BJ (cell line): ENCODE data around the gene SPEF1. TPM values are rescaled to one million over a fixed set of nuclear protein-coding genes. Genes with fewer than 3 reads are reported as not detected.

Source experiments
- CTCF ChIA-PET: fragments of 350-600 bp; formaldehyde crosslinking; extraction: SDS; loops from one replicate; lab custom pipeline; 2021; ENCODE audit warnings: antibody characterized with exemption, inconsistent platforms; lab: Yijun Ruan, JAX
- POLR2A ChIA-PET: fragments of 300-600 bp; sonication (Branson Sonifier 250); formaldehyde crosslinking; extraction: SDS; loops from one replicate; lab custom pipeline; 2021; ENCODE audit warnings: antibody characterized with exemption; lab: Charles Lee
- DNase-seq: peaks from one replicate; pipeline ENCODE4 v3.0.0-alpha.2; 2011; ENCODE audit warnings: low read depth
- H3K27me3 ChIP-seq: 2 replicates; pipeline ENCODE4 v1.6.0; 2011; ENCODE audit warnings: low read length; ENCODE audit not compliant: control insufficient read depth, insufficient read depth
- H3K36me3 ChIP-seq: 2 replicates; pipeline ENCODE4 v1.5.1; 2011; ENCODE audit warnings: low read length; ENCODE audit not compliant: control insufficient read depth, insufficient read depth
- H3K4me3 ChIP-seq: 2 replicates; pipeline ENCODE4 v1.5.1; 2011; ENCODE audit warnings: low read depth, mild to moderate bottlenecking, control low read depth, low read length
- CTCF ChIP-seq: IDR thresholded peaks from 2 replicates; pipeline ENCODE4 v1.5.1; 2011; ENCODE audit warnings: low read depth, mild to moderate bottlenecking, control low read depth, inconsistent platforms, low read length, moderate library complexity; ENCODE audit not compliant: insufficient read depth
- polyA plus RNA-seq: library from polyadenylated mRNA; depleted of rRNA; stranded (reverse); fragments of >200 nt; gene quantifications from 2 replicates; pipeline ENCODE4 v1.2.3, GENCODE V29; 2011

Gene SPEF1
- polyA plus RNA-seq, 1 experiment, result 0.17 TPM

GRCh38 chr20:3823881-3824280 is 42.6 kb upstream of the SPEF1 start:
- DNase-seq, result no peak
- Histone ChIP-seq H3K27me3 (no peaks in the 10 kb centered on the region), H3K4me3 (no peak overlapping the region), H3K36me3 (peaks cover 11% of the 10 kb centered on the region)
- POLR2A ChIA-PET, result no interaction called here
- TF ChIP-seq CTCF, result no peak
- CTCF ChIA-PET, result interaction anchor here (0.6 kb wide), 1 partner anchor 13 kb away, joined by 3 read pairs; no protein-coding TSS in a partner anchor

GRCh38 chr20:3821996-3822395 is 40.7 kb upstream of the SPEF1 start:
- peaks cover 11% of the 10 kb centered on the region for H3K36me3 ChIP-seq
- ChIA-PET CTCF (interaction anchor here (2.2 to 11.8 kb wide), 3 partner anchors 27 to 263 kb away, joined by 10 to 248 read pairs (median 28); partner anchors contain the start of genes CDC25B, CENPB and SPEF1), POLR2A (interaction anchor here (0.5 kb wide), 1 partner anchor 56 kb away, joined by 5 read pairs; no protein-coding TSS in a partner anchor)
- H3K27me3 ChIP-seq, result no peaks in the 10 kb centered on the region
- DNase-seq, result no peak
- no peak for TF ChIP-seq CTCF
- no peak overlapping the region for H3K4me3 ChIP-seq

- no peak for TF ChIP-seq CTCF
- ChIA-PET POLR2A (interaction anchor here (1.2 to 1.3 kb wide), 2 partner anchors 34 to 40 kb away, joined by 4 to 5 read pairs; partner anchors contain the start of genes CENPB and SPEF1), CTCF (interaction anchor here (0.6 to 11.8 kb wide), 24 partner anchors 12 to 264 kb away, joined by 3 to 248 read pairs (median 4); partner anchors contain the start of genes ADISSP, CDC25B, CENPB and SPEF1)
- peaks cover 11% of the 10 kb centered on the region for H3K36me3 ChIP-seq
- H3K4me3 ChIP-seq, result peak overlapping the region; percentile 54
- DNase-seq, result no peak
- H3K27me3 ChIP-seq, result no peaks in the 10 kb centered on the region
Measured at GRCh38 chr20:3820901-3821727, 39.9 kb upstream of the SPEF1 start.

- no peaks in the 10 kb centered on the region for H3K27me3 ChIP-seq
- TF ChIP-seq CTCF, result peak; percentile 66
- peak; percentile 64 for DNase-seq
- ChIA-PET POLR2A (interaction anchor here (1.2 to 1.3 kb wide), 2 partner anchors 33 to 39 kb away, joined by 4 to 5 read pairs; partner anchors contain the start of genes CENPB and SPEF1), CTCF (interaction anchor here (0.6 to 11.8 kb wide), 28 partner anchors 13 to 265 kb away, joined by 3 to 248 read pairs (median 4); partner anchors contain the start of genes ADISSP, CDC25B, CENPB and SPEF1)
- H3K36me3 ChIP-seq, result peaks cover 11% of the 10 kb centered on the region
- peak within 1 kb of the TSS; percentile 54 for H3K4me3 ChIP-seq
Measured at GRCh38 chr20:3820048-3820900, 39.0 kb upstream of the SPEF1 start, which contains the start of gene AP5S1. Gene AP5S1, plus strand, starts transcription at chr20:3820547. Its CDS starts 1,571 bp downstream, at chr20:3822118.
